H9 (cell line): Measurements from ENCODE around the gene LZTFL1. TPM values are rescaled to one million over a fixed set of nuclear protein-coding genes. Genes with fewer than 3 reads are reported as not detected.

ENCODE experiments used
- DNase-seq: peaks from one replicate; pipeline ENCODE4 v3.0.0-alpha.2; 2017
- H2AFZ ChIP-seq: one replicate; pipeline ENCODE4 v1.6.1; 2013; ENCODE audit warnings: mild to moderate bottlenecking, low read length, control low read depth, moderate library complexity
- H2AK5ac ChIP-seq: 2 replicates; pipeline ENCODE4 v1.6.1; 2013; ENCODE audit warnings: low read length, control low read depth, mixed read lengths; ENCODE audit not compliant: insufficient read length
- H2BK120ac ChIP-seq: one replicate; pipeline ENCODE4 v1.6.1; 2013; ENCODE audit warnings: low read depth, mild to moderate bottlenecking, low read length, control low read depth, inconsistent platforms; ENCODE audit not compliant: poor library complexity, severe bottlenecking
- H2BK12ac ChIP-seq: 2 replicates; pipeline ENCODE4 v1.6.1; 2013; ENCODE audit warnings: low read length, control low read depth, mixed read lengths, low read depth; ENCODE audit not compliant: insufficient read length
- H2BK15ac ChIP-seq: 2 replicates; pipeline ENCODE4 v1.6.1; 2013; ENCODE audit warnings: low read depth, low read length, control low read depth
- H2BK20ac ChIP-seq: one replicate; pipeline ENCODE4 v1.6.1; 2013; ENCODE audit warnings: low read depth, mild to moderate bottlenecking, low read length, control low read depth, inconsistent platforms; ENCODE audit not compliant: poor library complexity, severe bottlenecking
- H2BK5ac ChIP-seq: 2 replicates; pipeline ENCODE4 v1.6.1; 2013; ENCODE audit warnings: low read length, control low read depth, mixed read lengths; ENCODE audit not compliant: insufficient read length
- H3K14ac ChIP-seq: 2 replicates; pipeline ENCODE4 v1.6.1; 2013; ENCODE audit warnings: low read length, control low read depth; ENCODE audit not compliant: insufficient read depth
- H3K18ac ChIP-seq: 2 replicates; pipeline ENCODE4 v1.6.1; 2013; ENCODE audit warnings: low read depth, mild to moderate bottlenecking, mixed read lengths, low read length, control low read depth; ENCODE audit not compliant: insufficient read length
- H3K23ac ChIP-seq: 2 replicates; pipeline ENCODE4 v1.6.1; 2013; ENCODE audit warnings: low read length, control low read depth, mixed read lengths, low read depth; ENCODE audit not compliant: insufficient read length
- H3K23me2 ChIP-seq: 2 replicates; pipeline ENCODE4 v1.6.1; 2013; ENCODE audit warnings: low read depth, mild to moderate bottlenecking, mixed read lengths, low read length, control low read depth; ENCODE audit not compliant: insufficient read length, poor library complexity, severe bottlenecking
- H3K27ac ChIP-seq: 2 replicates; pipeline ENCODE4 v1.5.1; 2013; ENCODE audit warnings: low read length, control low read depth, mixed read lengths, low read depth; ENCODE audit not compliant: insufficient read length
- H3K27me3 ChIP-seq: 2 replicates; pipeline ENCODE4 v1.6.1; 2013; ENCODE audit warnings: low read length, control low read depth, inconsistent platforms; ENCODE audit not compliant: insufficient read depth
- H3K4ac ChIP-seq: 2 replicates; pipeline ENCODE4 v1.6.1; 2013; ENCODE audit warnings: low read depth, mild to moderate bottlenecking, control low read depth, inconsistent platforms, low read length, moderate library complexity
- H3K4me1 ChIP-seq: 2 replicates; pipeline ENCODE4 v1.6.1; 2013; ENCODE audit warnings: low read length, control low read depth, inconsistent platforms; ENCODE audit not compliant: insufficient read depth
- H3K4me2 ChIP-seq: 2 replicates; pipeline ENCODE4 v1.6.1; 2013; ENCODE audit warnings: low read length, control low read depth, mixed read lengths; ENCODE audit not compliant: insufficient read length, insufficient read depth
- H3K56ac ChIP-seq: 2 replicates; pipeline ENCODE4 v1.6.1; 2013; ENCODE audit warnings: low read depth, mild to moderate bottlenecking, mixed read lengths, low read length, control low read depth; ENCODE audit not compliant: insufficient read length
- H3K79me1 ChIP-seq: 2 replicates; pipeline ENCODE4 v1.6.1; 2013; ENCODE audit warnings: low read depth, mild to moderate bottlenecking, moderate library complexity, low read length, control low read depth, inconsistent platforms; ENCODE audit not compliant: insufficient read depth, poor library complexity, severe bottlenecking
- H3K79me2 ChIP-seq: 2 replicates; pipeline ENCODE4 v1.6.1; 2013; ENCODE audit warnings: low read length, control low read depth, inconsistent platforms; ENCODE audit not compliant: insufficient read depth
- H3K9ac ChIP-seq: 2 replicates; pipeline ENCODE4 v1.6.1; 2013; ENCODE audit warnings: low read length, control low read depth, mixed read lengths; ENCODE audit not compliant: insufficient read length; ENCODE audit errors: extremely low read depth
- H3K9me3 ChIP-seq: one replicate; pipeline ENCODE4 v1.6.1; 2013; ENCODE audit warnings: low read depth, low read length, inconsistent platforms; ENCODE audit not compliant: control insufficient read depth
- H3T11ph ChIP-seq: one replicate; pipeline ENCODE4 v1.6.1; 2013; ENCODE audit warnings: mild to moderate bottlenecking, low read length, control low read depth, inconsistent platforms
- H4K20me1 ChIP-seq: one replicate; pipeline ENCODE4 v1.6.1; 2013; ENCODE audit not compliant: control insufficient read depth, insufficient read length, insufficient read depth
- H4K5ac ChIP-seq: 2 replicates; pipeline ENCODE4 v1.6.1; 2013; ENCODE audit warnings: low read depth, mild to moderate bottlenecking, mixed read lengths, low read length, control low read depth; ENCODE audit not compliant: insufficient read length
- H4K8ac ChIP-seq: replicated peaks from 2 replicates; pipeline ENCODE4 v1.6.1; 2013; ENCODE audit warnings: low read length, control low read depth, mixed read lengths, low read depth; ENCODE audit not compliant: insufficient read length
- H4K91ac ChIP-seq: 2 replicates; pipeline ENCODE4 v1.6.1; 2013; ENCODE audit warnings: low read depth, mild to moderate bottlenecking, moderate library complexity, mixed read lengths, low read length, control low read depth; ENCODE audit not compliant: insufficient read length
- H3K27ac Mint-ChIP-seq, 3 experiments: 2 replicates in 2 of 3; 3 replicates in 1 of 3; pipeline ENCODE4 v1.8.0; 2020 to 2021; ENCODE audit warnings: mixed read lengths in 3 of 3, mild to moderate bottlenecking in 1 of 3, moderate library complexity in 1 of 3
- H3K27me3 Mint-ChIP-seq: 2 replicates; pipeline ENCODE4 v1.8.0; 2021; ENCODE audit warnings: low read depth, mild to moderate bottlenecking, moderate library complexity, mixed read lengths
- H3K36me3 Mint-ChIP-seq, 3 experiments: 2 replicates in 2 of 3; 3 replicates in 1 of 3; pipeline ENCODE4 v1.8.0; 2020 to 2021; ENCODE audit warnings: low read depth in 3 of 3, mixed read lengths in 3 of 3; ENCODE audit not compliant: insufficient read depth in 1 of 3
- H3K4me1 Mint-ChIP-seq, 2 experiments: 2 replicates each; pipeline ENCODE4 v1.8.0; 2020; ENCODE audit warnings: mixed read lengths in 2 of 2
- H3K4me3 Mint-ChIP-seq, 2 experiments: 2 replicates in 1 of 2; 3 replicates in 1 of 2; pipeline ENCODE4 v1.8.0; 2020 to 2021; ENCODE audit warnings: mild to moderate bottlenecking in 2 of 2, mixed read lengths in 2 of 2, moderate library complexity in 1 of 2
- H3K9me3 Mint-ChIP-seq, 2 experiments: 2 replicates in 1 of 2; 3 replicates in 1 of 2; pipeline ENCODE4 v1.8.0; 2020; ENCODE audit warnings: mild to moderate bottlenecking in 2 of 2, mixed read lengths in 2 of 2, moderate library complexity in 1 of 2
- CTCF ChIP-seq: fragments of 200-600 bp; sonication (generic); conservative IDR thresholded peaks from 3 replicates; pipeline ENCODE4 v1.8.0; 2021; ENCODE audit warnings: antibody characterized with exemption, mild to moderate bottlenecking
- WGBS: extraction: QIAGEN DNeasy Blood & Tissue Kit; methylation state at CpG from one replicate; pipeline ENCODE4 v1.1.7; 2013; ENCODE audit warnings: missing lambda C conversion rate, low lambda C conversion rate, mixed read lengths; ENCODE audit not compliant: insufficient read length; ENCODE audit errors: extremely low coverage; 5-methylcytosine and 5-hydroxymethylcytosine counted together
- total RNA-seq: library from RNA; stranded (reverse); gene quantifications from 2 replicates; pipeline ENCODE4 v1.2.1, GENCODE V29; 2021

The LZTFL1 gene
- total RNA-seq, 1 experiment from 2014 or later: 12.2 TPM

- no peak overlapping the region for H2BK20ac ChIP-seq
- H3K27ac ChIP-seq: no peak overlapping the region
- H2AK5ac ChIP-seq: no peak overlapping the region
- H3T11ph ChIP-seq: no peak overlapping the region
- H4K8ac ChIP-seq: no peak overlapping the region
- no peak overlapping the region for H2BK15ac ChIP-seq
- WGBS: no CpG with 5 or more reads among the region's 6 CpGs
- no peak overlapping the region for H4K5ac ChIP-seq
- no peak overlapping the region for H3K56ac ChIP-seq
- H3K27me3 Mint-ChIP-seq: peaks cover 30% of the 10 kb centered on the region
- no peaks in the 10 kb centered on the region for H3K4me1 ChIP-seq
- H3K23me2 ChIP-seq: no peaks in the 10 kb centered on the region
- H3K27me3 ChIP-seq: no peaks in the 10 kb centered on the region
- no peak overlapping the region for H3K18ac ChIP-seq
- TF ChIP-seq CTCF: no peak
- no peak overlapping the region for H3K14ac ChIP-seq
- no peak overlapping the region for H3K4ac ChIP-seq
- no peak overlapping the region for H2BK5ac ChIP-seq
- H3K9ac ChIP-seq: no peak overlapping the region
- peaks cover 4 to 5% of the 10 kb centered on the region in 2 experiments; a peak in 2 of 5 replicates for H3K9me3 Mint-ChIP-seq
- no peaks in the 10 kb centered on the region for H3K4me1 Mint-ChIP-seq
- H2BK120ac ChIP-seq: no peak overlapping the region
- H3K79me1 ChIP-seq: no peaks in the 10 kb centered on the region
- peaks cover 5% of the 10 kb centered on the region for H3K9me3 ChIP-seq
- H4K20me1 ChIP-seq: peaks cover 2% of the 10 kb centered on the region
- no peak overlapping the region for H3K23ac ChIP-seq
- no peaks in the 10 kb centered on the region for H3K79me2 ChIP-seq
- H4K91ac ChIP-seq: no peak overlapping the region
- H3K36me3 Mint-ChIP-seq: no peaks in the 10 kb centered on the region
- H2BK12ac ChIP-seq: no peak overlapping the region
- no peak overlapping the region for H3K4me3 Mint-ChIP-seq
- no peak overlapping the region for H2AFZ ChIP-seq
- no peak overlapping the region for H3K4me2 ChIP-seq
- DNase-seq: no peak
- no peak overlapping the region for H3K27ac Mint-ChIP-seq
These were observed 23.6 kb upstream of the LZTFL1 start for GRCh38 chr3:45865563-45865962.
